Stimulated activated CD4-positive, alpha-beta T cell treated with anti-CD3 and anti-CD28 coated beads, Interleukin-1b, Interleukin-23, amount 100 ng/mL, for 24 hours (primary cell): ENCODE measurements around the gene PAN2.
A peak's percentile ranks its signal among the peaks of the same experiment; 100 is the strongest.
"Not testable (repeated sequence)": the region's sequence is repeated elsewhere in the genome, so short reads cannot be mapped to it uniquely, and the experiment has no call there.

ENCODE experiments used
- DNase-seq, 4 experiments: peaks; one replicate each; pipeline ENCODE4 v3.0.0-alpha.2; 2020; ENCODE audit warnings: low read depth in 4 of 4, low spot score in 1 of 4

The PAN2 gene

DNA sequence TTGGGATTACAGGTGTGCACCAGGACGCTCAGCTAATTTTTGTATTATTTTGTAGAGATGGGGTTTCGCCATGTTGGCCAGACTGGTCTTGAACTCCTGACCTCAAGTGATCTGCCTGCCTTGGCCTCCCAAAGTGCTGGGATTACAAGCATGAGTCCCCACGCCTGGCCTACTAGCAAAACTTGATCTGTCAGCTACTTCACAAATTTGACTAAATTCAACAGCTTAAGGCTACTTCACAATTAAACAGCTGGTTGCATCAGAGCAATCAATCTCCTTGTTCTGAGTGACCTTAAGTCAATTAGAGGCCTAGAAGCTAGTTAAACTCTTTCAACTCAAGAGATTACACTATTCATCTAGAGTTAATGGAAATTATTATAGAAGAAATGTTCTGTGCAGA is 54.9 kb downstream of the PAN2 start:
- no peak for DNase-seq

DNA sequence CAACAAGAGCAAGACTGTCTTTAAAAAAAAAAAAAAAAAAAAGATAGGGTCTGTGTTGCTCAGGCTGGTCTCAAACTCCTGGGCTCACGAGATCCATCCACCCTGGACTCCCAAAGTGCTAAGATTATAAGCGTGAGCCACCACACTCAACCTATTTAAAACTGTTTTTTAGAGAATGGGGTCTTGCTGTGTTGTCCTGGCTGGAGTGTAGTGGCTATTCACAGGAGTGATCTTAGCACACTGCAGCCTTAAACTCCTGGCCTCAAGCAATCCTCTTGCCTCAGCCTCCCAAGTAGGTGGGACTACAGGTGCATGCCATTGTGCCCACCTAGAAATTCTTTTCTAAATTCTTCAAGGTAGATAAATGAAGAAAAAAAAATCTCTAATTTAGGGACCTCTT is 59.5 kb downstream of the PAN2 start:
- no peak for DNase-seq

DNA sequence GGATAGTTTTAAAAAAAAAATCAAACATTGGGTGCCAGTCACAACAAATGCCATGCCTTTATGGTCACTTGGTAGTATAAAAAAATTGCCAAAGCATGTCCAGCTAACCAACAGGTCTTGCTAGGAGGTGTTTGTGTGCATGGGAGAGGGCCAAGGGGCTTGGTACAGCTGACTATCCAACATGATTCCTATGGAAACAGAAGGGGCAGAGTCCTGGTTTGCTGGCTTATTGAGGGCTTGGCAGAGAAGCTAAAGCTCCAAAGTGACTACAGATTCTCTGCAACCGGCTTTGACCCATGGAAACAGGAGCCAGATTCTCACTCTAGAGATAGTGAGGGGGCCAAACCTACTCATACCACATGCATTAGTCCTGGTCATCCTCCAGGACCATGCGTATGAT is 61.3 kb downstream of the PAN2 start:
- DNase-seq: not testable (repeated sequence)

DNA sequence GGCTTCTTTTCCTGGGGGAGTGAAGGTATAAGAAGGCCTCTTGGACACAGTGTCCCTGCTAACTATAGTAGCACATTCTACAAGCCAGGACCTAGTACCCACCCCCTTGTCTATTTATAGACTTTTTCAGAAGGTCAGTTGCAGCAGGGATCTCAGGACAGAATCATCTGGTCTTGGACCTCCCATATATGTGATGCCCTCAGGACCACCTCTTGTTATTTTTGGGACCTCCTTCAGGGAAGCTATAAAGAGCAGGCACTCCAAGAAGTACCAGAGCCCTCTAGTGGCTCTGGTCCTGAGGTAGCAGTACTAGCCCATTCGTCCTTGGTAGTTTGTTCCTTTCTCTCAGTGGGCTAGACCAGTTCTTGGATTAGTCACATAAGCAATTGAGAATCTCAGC is 62.8 kb downstream of the PAN2 start:
- no peak for DNase-seq

DNA sequence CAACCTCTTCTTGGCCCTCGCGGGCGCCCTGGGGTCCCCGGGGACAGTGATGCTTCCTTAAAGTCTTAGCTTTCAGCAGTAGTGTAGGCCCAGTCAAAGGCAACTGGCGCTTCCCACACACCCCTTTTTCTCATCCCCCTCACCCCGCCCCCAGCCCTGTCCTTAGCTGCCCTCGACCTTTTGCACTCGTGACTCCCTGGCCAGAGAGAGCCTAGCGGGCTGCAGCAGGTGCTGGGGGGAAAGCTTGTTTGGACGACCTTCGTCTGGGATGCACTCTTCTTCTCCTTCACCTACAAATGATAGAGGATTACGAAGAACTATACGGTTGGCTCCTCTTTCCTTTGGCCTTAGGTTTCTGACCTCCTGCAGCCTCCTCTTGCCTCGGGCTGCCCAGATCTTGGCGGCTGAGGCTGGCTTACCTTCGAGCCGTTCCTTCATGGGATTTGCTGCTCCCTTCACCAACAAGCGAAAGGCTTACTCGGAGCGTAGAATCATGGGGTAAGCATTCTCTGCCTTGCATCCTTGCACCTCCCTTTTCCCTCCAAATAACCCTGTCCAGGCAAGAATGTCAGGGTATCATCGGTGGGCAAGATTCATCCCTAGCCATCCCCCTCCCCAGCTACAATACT is 66.2 kb downstream of the PAN2 start:
- DNase-seq: no peak

DNA sequence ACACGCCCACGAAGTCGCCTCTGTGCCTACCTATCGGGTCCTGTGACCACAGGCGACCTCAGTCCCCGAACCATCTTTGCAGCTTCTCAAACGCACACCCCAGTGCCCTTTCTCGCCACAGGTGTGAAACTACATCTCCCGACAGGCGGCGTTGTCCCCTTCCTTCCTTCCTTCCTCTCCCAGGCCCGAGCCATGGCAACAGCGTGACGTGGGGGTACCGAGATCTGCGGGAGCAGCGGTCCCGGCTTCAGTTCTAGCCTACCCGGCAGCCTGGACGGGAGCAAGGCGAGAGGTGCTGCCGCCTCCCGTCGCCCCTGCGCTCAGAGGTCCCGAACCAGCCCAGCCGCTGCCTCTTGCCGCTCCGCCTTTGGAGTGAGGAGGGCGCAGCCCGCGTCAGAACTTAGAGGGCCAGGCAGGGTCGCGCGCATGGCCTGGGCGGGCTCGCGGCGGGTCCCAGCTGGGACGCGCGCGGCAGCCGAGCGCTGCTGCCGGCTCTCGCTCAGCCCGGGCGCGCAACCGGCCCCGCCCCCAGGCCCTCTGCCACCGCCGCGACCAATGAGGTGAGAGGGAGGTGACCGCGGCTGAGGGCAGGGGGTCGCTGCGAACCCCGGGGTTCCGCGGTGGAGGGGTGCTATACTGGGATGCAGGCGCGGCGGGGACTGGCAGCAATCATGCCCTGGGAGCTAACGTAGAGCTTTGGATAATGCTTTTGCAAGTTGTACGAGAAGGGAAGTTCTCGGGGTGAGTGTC is 66.9 kb downstream of the PAN2 start, which contains the start of gene COQ10A:
TSS of gene COQ10A (plus strand) at position 250 of the 750 bp plus-strand sequence. CDS start at position 427, 177 bp downstream.
- DNase-seq: peak; percentile 53 to 79 (median 72)
